Bronchial epithelial cell (primary cell): Measurements from ENCODE around the gene SARS1. TPM values are rescaled to one million over a fixed set of nuclear protein-coding genes. Genes with fewer than 3 reads are reported as not detected.
A peak's percentile ranks its signal among the peaks of the same experiment; 100 is the strongest.

Source experiments
- DNase-seq: peaks from one replicate; pipeline ENCODE4 v3.0.0-alpha.2; 2010; ENCODE audit warnings: low read depth
- FAIRE-seq: peaks from 2 replicates; lab custom pipeline; 2011; peaks lifted over from hg19 to GRCh38; lab: Jason Lieb, UNC
- H3K27me3 ChIP-seq: 2 replicates; pipeline ENCODE4 v1.5.1; 2011; ENCODE audit warnings: low read length; ENCODE audit not compliant: control insufficient read depth, insufficient read depth
- H3K36me3 ChIP-seq: 2 replicates; pipeline ENCODE4 v1.5.1; 2011; ENCODE audit warnings: low read length; ENCODE audit not compliant: control insufficient read depth, insufficient read depth
- H3K4me3 ChIP-seq: 2 replicates; pipeline ENCODE4 v1.5.1; 2011; ENCODE audit warnings: mild to moderate bottlenecking, low read depth, low read length, control low read depth
- total RNA-seq: library from RNA; depleted of rRNA; stranded (reverse); fragments of >200 nt; gene quantifications from 2 replicates; pipeline ENCODE4 v1.2.1, GENCODE V29; 2014
- TF ChIP-seq, protein P1 (sequence below): IDR thresholded peaks from 2 replicates; pipeline ENCODE4 v1.5.1; 2011; ENCODE audit warnings: mild to moderate bottlenecking, moderate library complexity, low read length, control low read depth, inconsistent platforms; ENCODE audit not compliant: insufficient read depth, severe bottlenecking

SARS1 gene
- total RNA-seq, 1 donor from 2014 or later, result 572 TPM

DNA sequence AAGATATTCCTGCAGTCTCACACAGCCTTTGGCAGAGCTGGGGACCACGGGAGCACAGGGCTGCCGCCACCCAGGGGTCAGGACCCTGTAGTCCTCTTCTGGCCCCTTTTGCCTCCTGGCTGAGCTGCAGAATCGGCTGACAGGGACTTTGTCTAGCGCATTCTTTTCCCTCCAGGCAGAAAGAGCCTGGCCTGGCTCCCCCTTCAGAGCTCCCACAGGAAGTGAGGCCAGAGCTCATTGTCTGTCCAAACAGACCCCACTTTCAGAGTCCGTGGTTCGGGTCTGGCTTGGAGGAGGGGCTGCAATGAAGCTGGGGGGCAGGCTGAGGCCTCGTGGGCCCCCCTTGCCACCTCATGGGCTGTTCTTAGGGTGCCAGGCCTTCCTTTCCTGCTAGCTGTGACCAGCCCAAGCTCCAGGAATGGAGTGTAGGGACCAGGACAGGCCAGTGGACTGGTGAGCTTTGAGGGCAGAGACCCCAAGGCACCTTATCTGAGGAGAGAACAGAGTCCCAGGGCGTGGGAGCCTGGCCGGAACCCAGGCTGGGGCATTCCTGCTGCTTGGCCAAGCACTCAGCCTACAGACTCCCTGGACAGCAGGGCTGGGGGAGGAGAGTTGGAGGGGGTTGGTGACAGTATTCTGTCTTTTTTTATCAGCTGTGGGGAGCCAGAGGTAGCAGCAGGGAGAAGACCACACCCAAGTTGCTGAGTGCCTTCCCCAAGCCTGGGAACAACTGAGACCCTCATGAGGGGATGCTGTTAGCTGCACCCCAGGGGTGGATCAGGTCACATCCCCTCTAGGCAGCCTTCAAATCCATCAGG, 40.3 kb downstream of the SARS1 start:
- Histone ChIP-seq H3K36me3 (peaks cover 17% of the 10 kb centered on the region), H3K4me3 (peak overlapping the region; percentile 34), H3K27me3 (no peaks in the 10 kb centered on the region)
- FAIRE-seq (no peak), DNase-seq (no peak)
- TF ChIP-seq, protein P1, sequence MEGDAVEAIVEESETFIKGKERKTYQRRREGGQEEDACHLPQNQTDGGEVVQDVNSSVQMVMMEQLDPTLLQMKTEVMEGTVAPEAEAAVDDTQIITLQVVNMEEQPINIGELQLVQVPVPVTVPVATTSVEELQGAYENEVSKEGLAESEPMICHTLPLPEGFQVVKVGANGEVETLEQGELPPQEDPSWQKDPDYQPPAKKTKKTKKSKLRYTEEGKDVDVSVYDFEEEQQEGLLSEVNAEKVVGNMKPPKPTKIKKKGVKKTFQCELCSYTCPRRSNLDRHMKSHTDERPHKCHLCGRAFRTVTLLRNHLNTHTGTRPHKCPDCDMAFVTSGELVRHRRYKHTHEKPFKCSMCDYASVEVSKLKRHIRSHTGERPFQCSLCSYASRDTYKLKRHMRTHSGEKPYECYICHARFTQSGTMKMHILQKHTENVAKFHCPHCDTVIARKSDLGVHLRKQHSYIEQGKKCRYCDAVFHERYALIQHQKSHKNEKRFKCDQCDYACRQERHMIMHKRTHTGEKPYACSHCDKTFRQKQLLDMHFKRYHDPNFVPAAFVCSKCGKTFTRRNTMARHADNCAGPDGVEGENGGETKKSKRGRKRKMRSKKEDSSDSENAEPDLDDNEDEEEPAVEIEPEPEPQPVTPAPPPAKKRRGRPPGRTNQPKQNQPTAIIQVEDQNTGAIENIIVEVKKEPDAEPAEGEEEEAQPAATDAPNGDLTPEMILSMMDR, result no peak

DNA sequence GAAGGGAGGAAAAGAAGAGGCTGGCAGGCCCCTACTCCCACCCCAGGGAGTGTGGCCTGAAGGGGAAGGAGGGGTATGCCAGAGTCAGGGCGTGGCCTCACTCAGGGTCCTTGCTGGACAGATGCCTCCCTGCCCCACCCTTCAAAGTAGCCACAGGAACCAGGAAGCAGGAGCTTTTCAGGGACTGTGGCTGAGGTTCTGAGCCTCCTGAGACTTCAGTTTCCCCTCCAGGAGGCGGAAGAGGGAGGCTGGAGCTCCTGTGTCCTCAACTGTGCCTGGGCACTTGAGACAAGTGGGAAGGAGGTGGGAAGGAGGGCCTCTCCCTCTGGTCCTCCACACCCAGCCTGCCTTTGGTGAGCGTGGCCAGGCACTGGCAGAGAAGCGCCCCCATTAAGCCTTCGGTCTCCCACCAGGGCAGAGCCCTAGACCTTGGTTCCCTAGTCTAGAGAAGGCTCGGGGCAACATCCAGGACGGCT, 40.9 kb downstream of the SARS1 start:
- H3K36me3 ChIP-seq, result peaks cover 21% of the 10 kb centered on the region

DNA sequence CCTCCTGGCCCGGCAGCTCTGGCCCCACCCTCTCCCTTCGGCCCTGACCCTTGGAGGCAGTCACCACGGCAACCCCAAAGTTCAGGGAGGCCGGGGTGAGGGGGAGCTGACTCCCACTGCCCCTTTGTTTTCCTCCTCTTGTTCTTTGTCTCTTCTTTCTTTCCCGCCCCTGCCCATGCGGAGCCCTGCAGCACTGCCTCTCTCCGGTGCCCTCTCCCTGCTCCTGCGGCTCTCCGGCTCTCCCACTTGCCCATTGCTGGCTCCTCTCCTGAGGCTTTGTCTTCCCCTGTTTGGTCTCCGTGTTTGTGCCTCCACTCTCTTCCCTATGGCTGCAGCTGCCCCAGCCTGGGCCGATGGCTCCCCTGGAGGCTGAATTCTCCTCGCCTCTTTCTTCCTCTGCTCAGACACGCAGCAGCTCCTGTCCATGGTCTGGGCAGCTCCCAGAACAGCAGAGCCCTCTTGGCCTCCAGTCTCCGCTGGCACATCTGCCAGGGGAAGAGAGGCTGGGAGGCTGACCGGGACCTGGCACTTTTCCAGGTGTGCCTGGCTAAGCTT, 41.5 kb downstream of the SARS1 start:
- TF ChIP-seq, protein P1, result peak; percentile 43
- H3K36me3 ChIP-seq, result peaks cover 22% of the 10 kb centered on the region
- H3K27me3 ChIP-seq, result no peaks in the 10 kb centered on the region
- DNase-seq, result no peak
- H3K4me3 ChIP-seq, result peak overlapping the region; percentile 31
- no peak for FAIRE-seq

More for the DNA sequence above, 40.9 kb downstream of the SARS1 start:
- no peak for DNase-seq
- Histone ChIP-seq H3K4me3 (peak overlapping the region; percentile 34), H3K27me3 (no peaks in the 10 kb centered on the region)
- TF ChIP-seq, protein P1, result peak; percentile 17
- no peak for FAIRE-seq

DNA sequence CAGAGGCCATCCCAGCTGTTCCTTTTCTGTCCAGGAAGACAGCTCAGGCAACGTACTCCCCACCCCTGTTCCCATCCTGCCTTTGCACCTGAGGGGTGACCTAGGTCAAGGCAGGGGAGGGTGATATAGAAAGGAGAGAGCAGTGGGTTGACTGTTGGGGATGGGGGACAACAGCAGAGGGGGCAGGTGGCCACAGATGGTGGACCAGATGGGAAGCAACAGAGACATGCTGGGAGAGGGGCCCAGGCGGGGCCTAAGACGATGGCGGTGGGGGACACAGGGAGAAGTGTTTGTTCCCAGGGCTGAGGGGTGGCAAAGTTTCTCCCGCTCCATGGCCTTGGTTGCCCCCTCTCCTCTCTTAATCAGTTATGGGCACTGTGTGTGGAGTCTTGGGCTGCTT, 42.0 kb downstream of the SARS1 start:
- no peak for DNase-seq
- TF ChIP-seq, protein P1, result no peak
- no peak for FAIRE-seq
- peak overlapping the region; percentile 31 for H3K4me3 ChIP-seq
- H3K27me3 ChIP-seq, result no peaks in the 10 kb centered on the region
- H3K36me3 ChIP-seq, result peaks cover 21% of the 10 kb centered on the region

DNA sequence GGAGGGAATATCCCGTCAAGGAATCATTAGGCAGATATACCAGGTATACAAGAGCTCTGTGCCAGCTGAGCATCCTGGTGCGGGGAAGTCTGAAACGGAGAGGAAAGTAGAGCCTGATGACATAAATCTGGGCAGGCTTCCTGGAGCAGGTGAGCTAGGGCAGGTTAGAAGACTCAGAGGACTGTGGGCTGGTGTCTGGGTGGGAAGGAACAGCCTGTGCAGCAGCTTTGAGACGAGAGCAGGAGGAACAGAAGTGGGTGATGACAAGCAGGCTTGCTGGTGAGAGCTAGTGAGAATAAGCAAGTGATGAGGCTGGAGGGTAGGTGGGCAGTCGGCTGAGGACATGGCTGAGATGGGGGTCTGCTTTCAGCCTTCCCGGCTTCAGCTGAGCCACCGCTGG, 42.4 kb downstream of the SARS1 start:
- peaks cover 22% of the 10 kb centered on the region for H3K36me3 ChIP-seq
- no peak for DNase-seq
- no peaks in the 10 kb centered on the region for H3K27me3 ChIP-seq
- FAIRE-seq, result no peak
- H3K4me3 ChIP-seq, result no peak overlapping the region
- TF ChIP-seq, protein P1, result no peak
